ENCODE data around the gene OTULIN. TPM values are rescaled to one million over a fixed set of nuclear protein-coding genes. Genes with fewer than 3 reads are reported as not detected.

Gene OTULIN
- total and polyA plus RNA-seq, 2 of the 8 experiments (the other 6 are each of a cell fraction or from before 2014, with no cell fraction given) = 5.2 to 34.8 TPM

- no peak for TF ChIP-seq BRCA1 (IDR thresholded peaks at IDR 0.05; ENCODE audit: low read depth, low read length)
- no peak for TF ChIP-seq CHD2 (IDR thresholded peaks at IDR 0.05; ENCODE audit: low read length)
- TF ChIP-seq SP4 (IDR thresholded peaks at IDR 0.05; ENCODE audit: low read length) = no peak
These were observed 30.6 kb downstream of the OTULIN start (continued) for GRCh38 chr5:14695152-14695551.
